SU-DHL-6 (cell line): ENCODE data around the gene SBK3.

Source experiments
- CTCF ChIP-seq: fragments of 200-600 bp; sonication (generic); IDR thresholded peaks from one replicate; pipeline ENCODE4 v1.5.1; 2017; ENCODE audit warnings: antibody characterized with exemption, mild to moderate bottlenecking, low read length, moderate library complexity; ENCODE audit not compliant: insufficient read depth, poor library complexity, severe bottlenecking
- EZH2phosphoT487 ChIP-seq: fragments of 200-600 bp; sonication (generic), shearing (Covaris generic); conservative IDR thresholded peaks from 2 replicates; pipeline ENCODE4 v1.6.1; 2018; ENCODE audit warnings: mild to moderate bottlenecking, antibody characterized with exemption, low read length, moderate library complexity, mixed read lengths

- no peak for TF ChIP-seq CTCF
- TF ChIP-seq EZH2phosphoT487: no peak
Measured at GRCh38 chr19:55495646-55496349, 49.5 kb downstream of the SBK3 start.
